T-helper 2 cell treated with Interferon-gamma antibody and Interleukin-4, amounts not matched to agents 100 ng/mL and 5 ng/mL, for 36 hours (primary cell): Measurements from ENCODE around the gene ARHGEF9. TPM values are rescaled to one million over a fixed set of nuclear protein-coding genes. Genes with fewer than 3 reads are reported as not detected.
"Not testable (repeated sequence)": the region's sequence is repeated elsewhere in the genome, so short reads cannot be mapped to it uniquely, and the experiment has no call there.

Experiments used
- intact Hi-C: fragments of 100-400 bp; cut with micrococcal nuclease; formaldehyde crosslinking; loops from one replicate; pipeline ENCODE4 v1.15.1; 2023
- total RNA-seq: library from RNA; stranded (reverse); gene quantifications from 2 replicates; pipeline ENCODE4 v1.2.3, GENCODE V29; 2022

The ARHGEF9 gene
- 18.8 and 22.5 TPM in 2 replicates for total RNA-seq

DNA sequence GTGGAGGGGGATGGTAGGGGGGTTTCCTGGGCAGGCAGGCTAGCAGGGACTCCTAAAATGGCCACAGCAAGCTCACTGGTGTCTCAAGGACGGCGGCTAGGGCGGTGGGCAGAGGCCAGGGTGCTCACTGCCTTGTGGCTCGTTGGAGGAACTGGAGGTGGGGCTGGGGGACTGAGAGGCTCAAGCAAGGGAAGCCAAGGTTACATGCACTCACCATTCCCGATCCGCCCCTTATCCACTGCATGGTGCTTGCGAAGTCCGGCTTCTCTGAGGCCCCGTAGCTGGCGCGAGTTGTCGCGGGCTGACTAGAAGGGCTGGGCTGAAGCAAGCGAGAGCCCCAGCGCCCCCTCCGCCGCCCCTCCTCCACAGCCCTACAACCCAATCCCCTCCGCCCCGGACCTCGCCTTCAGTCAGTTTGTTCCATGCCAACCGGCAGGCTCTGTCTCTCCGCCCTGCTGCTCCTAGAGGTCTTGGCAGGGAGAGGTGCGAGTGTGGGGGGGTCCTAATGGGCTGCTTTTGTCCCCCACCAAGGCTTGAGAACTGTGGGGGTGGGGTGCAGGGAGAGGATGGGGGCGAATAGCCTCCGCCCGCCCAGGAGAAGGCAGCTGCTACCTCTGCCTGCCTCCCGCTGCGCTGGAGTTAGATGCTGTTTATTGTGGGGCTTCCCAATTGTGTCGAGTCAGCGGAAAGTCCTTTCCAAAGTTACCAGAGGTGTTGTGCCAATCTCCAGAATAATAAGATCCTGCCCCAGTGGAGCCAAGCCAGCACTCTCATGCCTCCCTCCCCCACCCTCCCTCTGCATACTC is at the start of gene ARHGEF9:
TSS of gene ARHGEF9 (minus strand) at position 313 of the 806 bp plus-strand sequence. CDS start at position 244, 69 bp downstream.
- intact Hi-C loops = no loop called here

DNA sequence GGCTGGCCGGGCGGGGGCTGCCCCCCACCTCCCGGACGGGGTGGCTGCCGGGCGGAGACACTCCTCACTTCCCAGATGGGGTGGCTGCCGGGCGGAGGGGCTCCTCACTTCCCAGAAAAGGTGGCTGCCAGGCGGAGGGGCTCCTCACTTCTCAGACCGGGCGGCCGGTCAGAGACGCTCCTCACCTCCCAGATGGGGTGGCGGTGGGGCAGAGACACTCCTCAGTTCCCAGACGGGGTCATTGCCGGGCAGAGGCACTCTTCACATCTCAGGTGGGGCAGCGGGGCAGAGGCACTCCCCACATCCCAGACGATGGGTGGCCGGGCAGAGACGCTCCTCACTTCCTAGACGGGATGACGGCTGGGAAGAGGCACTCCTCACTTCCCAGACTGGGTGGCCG is 40.4 kb upstream of the ARHGEF9 start:
- intact Hi-C loops = not testable (repeated sequence)

DNA sequence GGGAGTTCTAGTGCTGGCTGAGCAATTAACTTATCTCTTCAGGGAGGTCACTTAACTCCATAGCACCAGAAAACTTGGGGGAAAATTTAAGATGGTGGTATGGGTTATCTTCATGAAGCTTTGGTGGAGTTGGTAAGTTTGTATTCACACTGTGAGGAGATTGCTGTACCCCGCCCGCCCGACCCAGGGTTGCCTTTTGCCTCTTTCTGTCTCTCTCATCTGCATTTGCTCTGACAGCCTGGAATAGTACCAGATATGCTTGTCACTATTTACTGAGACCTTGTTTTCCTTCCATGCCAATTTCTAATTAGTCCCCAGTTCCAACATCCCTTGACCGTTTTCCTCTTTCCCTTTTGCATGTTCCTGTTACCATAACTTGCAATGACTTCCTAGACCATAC is 33.1 kb upstream of the ARHGEF9 start:
- intact Hi-C loops = no loop called here

DNA sequence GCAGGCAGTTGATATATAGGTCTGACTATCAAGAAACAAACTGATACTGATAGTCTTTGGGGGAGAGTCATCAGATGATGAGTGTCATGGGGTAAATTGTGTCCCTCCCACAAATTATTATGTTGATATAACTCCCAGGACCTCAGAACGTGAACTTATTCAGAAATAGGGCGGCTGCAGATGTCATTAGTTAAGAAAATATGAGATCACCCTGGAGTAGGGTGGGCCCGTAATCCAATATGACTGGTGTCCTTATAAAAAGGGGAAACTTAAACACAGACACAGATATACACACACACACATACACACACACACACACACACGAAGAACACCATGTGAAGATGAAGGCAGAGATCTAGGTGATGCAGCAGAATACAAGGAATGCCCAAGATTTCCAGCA is 32.7 kb upstream of the ARHGEF9 start:
- intact Hi-C loops = no loop called here

DNA sequence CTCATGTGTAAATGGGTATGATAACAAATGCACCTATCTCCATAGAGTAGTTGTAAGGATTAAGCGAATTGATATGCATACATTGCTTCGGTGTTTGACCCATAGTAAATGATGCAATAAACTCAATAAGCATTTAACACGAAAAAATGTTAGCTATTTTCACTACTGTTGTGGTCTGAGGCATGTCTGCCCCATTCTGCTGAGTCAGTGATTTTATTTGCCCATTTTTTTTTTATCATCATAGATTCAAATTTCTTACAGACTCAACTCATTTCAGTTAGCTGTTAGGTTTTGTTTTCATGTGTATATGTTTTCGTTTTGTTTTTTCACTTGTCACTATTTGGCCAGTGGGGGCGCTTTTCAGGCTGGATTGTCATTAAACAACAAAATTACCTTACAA is 27.8 kb upstream of the ARHGEF9 start:
- intact Hi-C loops = no loop called here

DNA sequence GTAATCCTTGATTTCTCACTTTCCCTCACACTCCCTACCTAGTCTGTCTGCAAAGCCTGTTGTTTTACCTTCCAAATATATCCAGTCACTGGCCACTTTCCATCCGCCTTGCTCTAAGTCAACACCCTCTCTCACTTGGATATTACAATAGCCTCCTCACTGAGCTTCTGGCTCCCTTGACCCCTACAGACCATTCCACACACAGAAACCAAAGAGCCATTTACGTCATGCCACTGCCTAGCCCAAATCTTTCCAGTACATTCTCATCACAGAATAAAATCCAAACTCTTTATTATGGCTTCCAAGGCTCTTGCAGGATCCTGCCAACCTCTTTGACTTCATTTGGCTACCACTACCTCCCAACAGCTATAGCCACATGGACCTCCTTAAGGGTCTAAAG is 25.7 kb upstream of the ARHGEF9 start:
- intact Hi-C loops = no loop called here

DNA sequence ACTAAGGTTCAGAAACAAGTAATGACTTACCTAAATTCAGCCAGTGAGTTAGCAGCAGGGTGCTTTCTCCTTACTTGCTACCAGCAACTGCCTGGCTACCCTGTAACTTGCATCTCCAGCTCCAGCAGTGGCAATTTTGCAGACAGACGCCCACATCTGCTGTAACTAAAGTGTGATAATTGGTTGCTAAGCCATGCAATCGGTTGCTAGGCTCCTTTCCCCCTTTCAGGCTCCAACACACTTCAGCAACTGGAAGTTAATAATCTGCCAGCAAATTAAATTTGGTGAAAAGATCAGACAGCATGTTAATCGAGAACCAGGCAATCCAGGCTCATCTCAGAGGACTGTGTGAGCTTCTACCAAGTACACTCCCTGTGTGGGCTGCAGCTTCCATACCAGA is 24.2 kb upstream of the ARHGEF9 start:
- intact Hi-C loops = no loop called here

DNA sequence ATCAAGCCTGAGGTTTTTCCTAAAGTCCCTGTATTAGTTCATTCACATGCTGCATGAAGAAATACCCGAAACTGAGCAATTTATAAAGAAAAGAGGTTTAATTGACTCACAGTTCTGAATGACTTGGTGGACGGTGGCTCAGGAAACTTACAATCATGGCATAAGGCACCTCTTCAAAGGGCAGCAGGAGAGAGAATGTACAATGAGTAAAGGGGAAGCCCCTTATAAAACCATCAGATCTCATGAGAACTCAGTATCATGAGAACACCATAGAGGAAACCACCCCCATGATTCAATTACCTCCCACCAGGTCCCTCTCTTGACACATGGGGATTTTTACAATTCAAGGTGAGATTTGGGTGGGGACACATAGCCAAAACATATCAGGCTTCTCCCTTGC is 10.4 kb upstream of the ARHGEF9 start:
- intact Hi-C loops = not testable (repeated sequence)

DNA sequence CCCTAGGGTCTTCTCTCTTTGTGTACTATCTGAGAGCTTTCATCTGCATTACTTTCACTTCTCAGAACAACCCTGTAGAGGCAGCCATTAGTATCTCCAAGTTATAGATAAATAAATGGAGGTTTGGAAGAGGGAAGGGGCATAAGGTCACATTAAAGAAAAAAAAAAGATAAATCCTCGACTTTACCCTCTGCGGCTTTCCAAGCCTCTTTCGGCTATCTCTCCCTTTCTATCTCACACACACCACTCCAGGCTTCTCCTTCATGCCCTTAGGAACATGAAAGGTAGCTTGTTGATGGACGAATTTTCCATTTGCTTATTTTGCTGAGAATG is 660 bp upstream of the ARHGEF9 start:
- intact Hi-C loops = no loop called here

DNA sequence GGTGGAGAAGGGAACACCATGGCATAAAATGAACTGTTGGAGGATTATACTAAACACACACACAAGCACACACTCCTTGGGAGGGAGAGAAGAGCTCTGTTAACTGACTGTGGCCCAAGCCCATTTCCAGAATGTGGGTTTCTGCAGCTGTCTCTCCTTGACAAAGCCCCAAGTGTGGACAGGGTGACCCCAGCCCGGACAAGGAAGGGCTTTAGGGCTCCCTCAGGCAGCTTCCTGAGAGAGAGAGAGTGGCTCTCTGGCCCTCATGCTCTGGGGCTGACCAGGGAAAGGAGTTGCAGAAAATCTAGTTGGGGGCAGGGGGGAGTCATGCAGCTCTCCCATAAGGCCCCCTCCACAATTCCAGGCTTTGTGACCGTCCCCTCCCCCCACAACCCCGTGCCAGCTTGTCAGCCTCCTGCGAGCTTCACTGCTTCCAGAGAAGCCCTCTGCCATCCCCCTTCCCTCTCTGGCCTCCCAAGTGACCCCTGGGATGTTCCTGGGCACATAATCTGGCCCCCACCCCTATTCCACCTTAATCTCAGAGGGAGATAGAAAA is 590 bp downstream of the ARHGEF9 start:
- intact Hi-C loops = no loop called here

DNA sequence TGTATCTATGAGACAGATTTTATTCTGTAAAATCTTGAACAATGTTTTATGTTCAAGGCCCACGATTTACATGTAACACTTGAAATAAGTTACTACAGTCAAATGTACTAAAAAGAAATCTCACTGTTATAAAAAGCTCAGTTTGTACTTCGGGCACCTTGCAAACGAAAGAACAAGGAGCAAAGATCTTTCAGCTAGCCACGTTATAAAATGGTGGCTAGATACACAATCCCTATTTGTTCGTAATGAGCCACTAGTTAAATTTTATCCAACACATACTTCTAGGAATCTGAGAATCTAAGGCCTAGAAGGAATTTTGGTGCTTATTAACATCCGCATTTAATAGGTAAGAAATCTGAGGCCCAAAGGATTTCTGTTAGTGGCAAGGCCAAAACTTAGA is 2.5 kb downstream of the ARHGEF9 start:
- intact Hi-C loops = no loop called here

DNA sequence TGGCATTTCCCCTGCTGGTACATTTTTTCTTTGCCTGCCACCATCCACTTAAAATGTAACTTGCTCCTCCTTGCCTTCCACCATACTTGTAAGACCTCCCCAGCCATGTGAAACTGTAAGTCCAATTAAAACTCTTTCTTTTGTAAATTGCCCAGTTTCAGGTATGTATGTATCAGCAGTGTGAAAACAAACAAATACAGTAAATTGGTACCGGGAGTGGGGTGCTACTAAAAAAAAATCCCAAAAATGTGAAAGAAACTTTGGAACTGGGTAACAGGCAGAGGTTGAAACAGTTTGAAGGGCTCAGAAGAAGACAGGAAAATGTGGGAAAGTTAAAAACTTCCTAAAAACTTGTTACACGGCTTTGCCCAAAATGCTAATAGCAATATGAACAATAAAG is 16.3 kb downstream of the ARHGEF9 start:
- intact Hi-C loops = no loop called here

DNA sequence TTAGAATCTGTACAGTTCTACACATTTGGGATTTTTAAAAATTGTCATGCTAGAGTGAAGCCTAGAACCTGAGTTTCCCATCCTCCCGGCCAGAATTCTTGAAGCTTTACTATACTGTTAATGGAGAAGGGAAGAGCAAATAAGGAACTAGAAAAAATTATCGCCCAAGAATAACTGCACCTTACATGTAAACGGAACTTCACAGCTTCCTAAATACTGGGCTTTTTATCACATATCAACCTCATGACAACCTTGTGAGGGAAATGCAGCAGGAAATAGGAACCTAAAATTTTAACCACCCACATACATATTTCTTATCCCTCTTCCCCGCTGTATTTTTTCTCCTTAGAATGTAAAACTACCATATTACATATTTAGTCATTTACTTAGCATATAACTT is 19.3 kb downstream of the ARHGEF9 start:
- intact Hi-C loops = no loop called here

DNA sequence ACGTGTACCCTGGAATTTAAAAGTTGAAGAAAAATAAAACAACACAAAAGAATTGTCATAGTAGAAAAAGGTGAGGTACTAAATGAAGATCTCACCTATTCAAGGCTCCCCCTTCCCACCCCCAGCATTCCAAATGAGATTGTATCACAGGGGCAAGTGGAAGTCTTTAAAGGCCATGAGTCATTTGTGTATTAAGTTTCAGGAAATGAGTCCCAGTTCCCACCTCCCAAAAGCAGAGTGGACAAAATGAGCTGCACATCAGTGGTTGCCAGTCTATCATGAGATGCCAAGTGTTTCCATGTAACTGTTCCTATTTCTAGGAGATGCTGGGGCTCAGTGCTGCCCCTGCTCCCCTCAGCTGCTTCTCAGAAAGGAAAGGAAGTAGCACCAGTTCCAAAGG is 20.1 kb downstream of the ARHGEF9 start:
- intact Hi-C loops = no loop called here

DNA sequence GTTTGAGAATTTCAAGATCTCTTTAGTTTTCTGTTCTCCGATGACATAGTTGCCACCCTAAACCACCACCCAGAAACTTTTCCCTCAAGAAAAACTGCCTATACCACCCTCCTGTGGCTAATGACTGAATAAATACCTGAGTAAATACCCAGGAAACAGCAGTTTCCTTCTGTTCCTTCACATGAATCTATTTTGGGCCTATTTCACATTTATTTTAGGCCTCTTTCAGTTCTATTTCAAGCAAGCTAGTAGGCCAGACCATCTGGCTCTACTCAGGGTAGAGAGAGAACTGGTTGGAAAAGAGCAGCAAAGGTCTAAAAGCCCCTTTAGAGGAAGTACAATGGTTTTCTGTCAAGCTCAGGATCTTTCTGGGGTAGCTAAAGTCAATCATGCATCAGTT is 23.4 kb downstream of the ARHGEF9 start:
- intact Hi-C loops = loop anchor here (1.0 kb wide), 1 partner anchor 201 kb away; no protein-coding TSS in a partner anchor

DNA sequence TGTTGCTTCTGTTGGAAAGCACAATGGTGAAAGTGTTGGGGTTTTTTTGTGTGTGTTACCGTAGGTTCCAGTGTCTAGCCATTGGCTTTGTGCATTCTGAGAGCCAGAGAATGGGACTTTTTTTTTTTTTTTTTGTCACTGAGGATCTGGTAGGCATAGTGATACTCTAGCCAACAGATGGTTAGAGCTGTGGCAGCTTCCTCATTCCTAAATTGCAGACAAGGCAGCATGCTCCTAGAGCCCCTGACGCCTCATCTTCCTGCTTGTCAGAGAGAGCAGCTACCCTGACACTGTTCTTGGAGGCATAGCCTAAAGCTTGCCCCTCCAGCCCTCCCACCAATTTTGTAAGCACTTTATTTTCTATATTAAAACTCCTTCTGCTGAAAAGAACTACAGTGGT is 27.0 kb downstream of the ARHGEF9 start:
- intact Hi-C loops = loop anchor here (10.0 kb wide), 1 partner anchor 637 kb away; the partner anchor contains the start of gene MTMR8

DNA sequence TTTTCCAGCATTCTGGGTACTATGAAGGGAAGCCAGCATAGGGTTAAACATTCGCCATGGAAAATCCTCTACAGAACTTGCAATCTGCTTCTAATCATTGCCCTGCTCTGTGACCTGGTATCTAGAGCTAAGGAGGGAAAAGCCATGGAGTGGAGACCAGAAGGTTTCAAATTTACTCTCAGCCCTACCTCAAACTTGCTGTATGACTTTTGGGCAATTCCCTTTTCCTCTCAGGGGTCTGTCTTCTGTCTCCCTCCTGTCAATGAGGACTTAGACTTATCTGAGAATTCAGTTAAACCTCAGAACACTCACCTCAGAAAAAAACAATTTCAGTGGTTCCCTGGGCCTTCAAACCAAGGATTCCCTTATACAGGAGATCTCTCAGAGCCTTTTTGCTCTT is 29.1 kb downstream of the ARHGEF9 start:
- intact Hi-C loops = loop anchor here (1.0 to 10.0 kb wide), 3 partner anchors 195 to 639 kb away; partner anchors contain the start of genes AMER1 and MTMR8

DNA sequence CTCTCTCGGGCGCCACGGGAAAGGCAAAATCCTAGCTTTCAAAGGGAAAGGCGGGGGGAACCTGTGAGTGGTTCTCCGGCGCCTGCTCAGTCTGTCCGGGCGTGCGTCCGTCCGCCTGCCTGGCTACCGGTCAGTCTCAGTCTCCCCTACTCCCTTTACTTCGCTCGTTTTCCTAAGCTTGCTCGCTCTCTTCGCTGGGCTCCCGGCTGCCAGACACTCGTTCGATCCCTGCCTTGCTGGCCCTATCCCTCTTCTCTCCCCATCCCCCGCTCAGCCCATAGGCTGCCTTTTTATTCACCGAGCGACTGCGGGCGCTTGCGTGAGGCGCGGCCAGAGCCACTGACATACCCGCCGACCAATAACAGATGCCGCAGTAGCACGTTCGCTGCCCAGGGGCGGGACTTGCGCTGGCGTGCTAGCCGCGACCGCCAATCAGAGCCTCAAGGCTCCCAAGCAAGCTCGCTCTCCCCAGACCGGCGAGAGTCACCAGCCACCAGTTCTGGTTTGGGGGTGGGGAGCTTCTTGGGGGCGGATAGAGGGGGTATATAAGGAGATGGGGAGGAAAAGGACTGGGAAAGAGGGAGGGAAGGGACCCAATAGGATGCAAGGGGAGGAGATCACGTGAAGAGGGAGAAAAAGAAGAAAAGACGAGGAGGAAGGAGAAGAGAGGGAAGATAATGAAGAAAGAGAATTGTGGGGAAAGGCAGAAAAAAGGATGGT is 30.0 kb downstream of the ARHGEF9 start:
- intact Hi-C loops = loop anchor here (1.0 to 10.0 kb wide), 7 partner anchors 9 to 1777 kb away; partner anchors contain the start of genes AMER1, LAS1L and MTMR8

DNA sequence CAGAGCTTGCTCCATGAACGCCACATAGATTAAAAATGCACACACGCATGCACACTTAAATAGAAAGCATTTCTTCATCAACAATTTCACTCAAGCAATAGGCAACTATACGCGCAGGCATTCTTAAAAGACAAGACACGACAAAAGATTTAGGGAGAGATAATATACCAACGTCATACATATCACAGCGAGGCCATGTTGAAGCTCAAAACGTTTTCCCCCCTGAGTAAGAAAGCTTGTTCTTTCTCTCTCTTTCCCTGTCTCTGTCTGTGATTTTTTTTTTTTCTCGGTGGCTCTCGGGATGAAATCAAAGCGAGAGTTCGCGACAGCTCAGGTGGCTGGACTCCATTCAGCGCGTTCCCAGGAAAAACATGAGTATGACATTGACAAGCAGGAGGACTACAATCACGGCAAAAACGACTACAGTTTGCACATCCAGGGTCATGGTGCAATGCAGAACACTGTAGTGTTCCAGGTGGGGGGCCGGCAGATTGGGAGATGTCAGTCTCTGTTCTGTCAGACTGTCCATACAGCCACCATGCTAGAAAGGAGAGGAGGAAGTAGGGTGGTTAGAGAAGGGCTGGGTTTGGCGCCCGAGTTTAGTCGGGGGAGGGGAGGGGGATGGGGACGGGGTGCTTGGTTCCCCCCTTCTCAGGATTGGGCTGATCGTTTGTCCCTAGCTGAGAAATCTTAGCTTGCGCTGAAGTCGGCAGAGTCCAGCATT is 30.7 kb downstream of the ARHGEF9 start:
- intact Hi-C loops = loop anchor here (1.0 to 10.0 kb wide), 6 partner anchors 8 to 1778 kb away; partner anchors contain the start of genes LAS1L and MTMR8

DNA sequence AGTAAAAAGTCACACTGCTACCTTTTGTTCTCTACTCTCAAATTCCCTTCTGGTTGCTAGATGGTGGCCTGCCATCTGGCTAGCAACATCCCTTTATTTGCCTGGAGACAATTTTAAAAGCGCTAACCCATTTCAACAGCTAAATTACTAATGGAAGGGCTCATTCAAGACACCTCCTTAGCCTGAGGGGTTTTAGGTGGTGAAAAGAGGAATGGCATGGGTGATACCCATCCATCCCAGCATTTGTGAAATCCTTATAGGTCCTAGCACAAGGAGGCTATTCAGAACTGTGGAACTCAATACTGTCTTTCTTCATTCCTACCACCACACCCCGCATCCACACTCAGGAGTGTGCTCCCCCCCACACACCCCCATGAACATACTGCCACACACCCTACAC is 33.5 kb downstream of the ARHGEF9 start:
- intact Hi-C loops = loop anchor here (5.0 to 10.0 kb wide), 3 partner anchors 34 to 1781 kb away; partner anchors contain the start of genes LAS1L and MTMR8

DNA sequence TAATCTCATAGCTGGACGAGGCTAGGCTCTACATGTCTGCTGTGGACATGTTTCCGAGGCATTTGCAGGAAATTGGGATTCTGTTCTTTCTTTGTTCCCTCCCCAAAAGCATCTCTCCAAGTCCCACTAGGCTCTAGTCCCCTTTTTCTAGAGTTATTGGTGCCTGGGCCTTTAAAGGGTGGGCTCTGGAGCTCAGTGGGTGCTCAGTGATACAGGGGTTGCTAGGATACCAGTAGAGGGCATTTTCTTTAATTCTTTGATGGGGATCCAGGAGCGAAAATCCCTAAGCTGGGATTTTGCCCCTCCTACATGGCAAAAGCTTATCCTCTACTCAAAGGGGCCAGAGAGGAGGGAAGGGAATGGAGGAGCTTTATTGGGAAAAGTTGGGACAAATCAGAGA is 34.2 kb downstream of the ARHGEF9 start:
- intact Hi-C loops = loop anchor here (5.0 to 10.0 kb wide), 3 partner anchors 34 to 1781 kb away; partner anchors contain the start of genes LAS1L and MTMR8
